COLO668 (cell line): Measurements from ENCODE around the gene MRPS33.
"Not testable (repeated sequence)": the region's sequence is repeated elsewhere in the genome, so short reads cannot be mapped to it uniquely, and the experiment has no call there.

ENCODE experiments used
- DNase-seq: peaks from one replicate; lab custom pipeline; 2025; ENCODE audit not compliant: unreplicated experiment; lab: John Stamatoyannopoulos, UW

Gene MRPS33

GRCh38 chr7:141012696-141013344 is 1.9 kb downstream of the MRPS33 start:
- DNase-seq, result no peak

DNA sequence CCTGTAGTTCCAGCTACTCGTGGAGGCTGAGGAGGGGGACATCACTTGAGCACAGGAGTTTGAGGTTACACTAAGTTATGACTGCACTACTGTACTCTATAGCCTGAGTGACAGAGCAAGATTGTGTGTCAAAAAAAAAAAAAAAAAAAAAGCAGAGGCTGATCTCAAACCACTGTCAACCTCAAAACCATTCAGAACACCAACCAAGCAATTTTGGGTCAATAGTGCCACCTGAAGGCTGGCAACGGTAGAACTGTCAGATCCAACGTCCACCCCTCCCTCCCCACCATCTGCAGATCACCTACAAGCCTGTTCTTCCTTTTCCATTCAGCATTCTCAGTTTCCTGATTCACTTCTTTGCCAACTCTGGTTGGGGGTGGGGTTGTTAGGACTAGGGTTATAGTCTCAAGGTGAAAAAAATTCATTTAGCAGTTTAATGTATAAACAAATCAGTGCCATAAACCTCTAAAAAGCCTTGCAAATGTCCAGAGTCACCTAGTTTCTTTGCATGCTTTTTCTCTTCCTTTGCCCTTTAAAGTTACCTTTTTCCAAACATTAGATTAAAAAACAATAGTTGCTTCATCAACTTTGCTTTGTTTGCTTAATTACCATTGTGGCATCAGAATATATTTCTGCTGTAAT is 2.6 kb downstream of the MRPS33 start:
- peak; percentile 62 for DNase-seq

GRCh38 chr7:141011443-141011842 is 3.3 kb downstream of the MRPS33 start:
- no peak for DNase-seq

DNA sequence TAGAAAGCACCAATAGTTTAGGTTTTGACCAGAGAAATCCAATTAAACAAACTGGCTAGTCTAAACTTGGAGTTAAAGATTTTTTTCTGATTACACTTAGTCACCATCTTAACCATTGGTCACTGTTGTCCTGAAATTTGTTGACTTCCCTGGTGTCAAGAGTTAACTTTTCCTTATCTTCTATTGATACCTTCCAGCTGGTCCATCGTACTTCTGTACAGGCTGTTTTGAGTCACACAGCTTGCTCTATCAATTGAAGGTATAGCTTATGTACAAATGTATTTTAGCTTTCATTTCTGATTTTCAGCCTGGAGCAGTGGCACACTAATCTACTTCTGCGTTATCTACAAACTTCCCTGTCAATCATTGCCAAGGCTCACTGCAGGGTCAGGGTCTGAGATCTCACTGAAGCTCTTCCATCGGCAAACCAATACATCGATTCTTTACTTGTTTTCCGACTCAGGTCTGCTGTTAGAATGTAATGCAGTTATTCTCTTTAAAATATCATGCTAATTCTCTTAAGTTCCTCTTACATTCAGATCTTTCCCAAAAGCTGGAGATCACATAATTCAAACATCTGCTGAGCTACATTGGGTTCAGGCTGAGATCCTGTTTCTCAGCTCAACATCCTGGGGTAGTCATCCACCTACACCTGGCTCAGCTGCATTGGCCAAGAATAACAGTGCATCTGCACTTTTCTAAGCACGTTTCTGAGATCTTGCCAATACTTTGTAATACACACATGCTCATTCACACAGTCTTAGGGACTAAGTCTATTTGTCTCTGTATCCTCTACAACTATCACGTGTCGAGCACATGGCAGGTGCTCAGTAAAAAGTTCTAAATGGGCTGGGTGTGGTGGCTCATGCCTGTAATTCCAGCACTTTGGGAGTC is 11.3 kb downstream of the MRPS33 start:
- no peak for DNase-seq

GRCh38 chr7:141001546-141001945 is 13.2 kb downstream of the MRPS33 start:
- DNase-seq, result no peak

- DNase-seq, result no peak
Observed at GRCh38 chr7:141001122-141001521, 13.6 kb downstream of the MRPS33 start.

- no peak for DNase-seq
Observed at GRCh38 chr7:140998715-140999114, 16.0 kb downstream of the MRPS33 start.

DNA sequence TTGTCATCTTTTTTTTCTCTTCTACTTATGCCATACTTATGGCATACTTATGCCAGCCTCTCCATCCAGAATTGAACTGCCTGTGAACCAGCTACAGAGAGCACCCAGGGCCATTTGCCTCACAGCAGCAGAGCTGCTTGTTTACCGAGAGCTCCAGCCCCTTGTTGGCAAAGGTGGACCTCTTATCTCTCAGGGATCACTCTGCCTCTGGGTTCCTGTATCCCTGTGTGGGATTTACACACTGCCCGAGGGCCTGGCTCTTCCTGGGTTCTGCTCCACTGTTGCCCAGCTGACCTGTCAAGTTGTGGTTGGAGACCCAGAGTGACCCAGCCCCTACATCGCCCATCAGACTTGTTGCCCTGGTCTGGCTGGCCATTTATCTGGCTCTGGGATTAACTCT is 22.3 kb downstream of the MRPS33 start:
- no peak for DNase-seq

- no peak for DNase-seq
Observed at GRCh38 chr7:140990193-140990962, 24.4 kb downstream of the MRPS33 start.

DNA sequence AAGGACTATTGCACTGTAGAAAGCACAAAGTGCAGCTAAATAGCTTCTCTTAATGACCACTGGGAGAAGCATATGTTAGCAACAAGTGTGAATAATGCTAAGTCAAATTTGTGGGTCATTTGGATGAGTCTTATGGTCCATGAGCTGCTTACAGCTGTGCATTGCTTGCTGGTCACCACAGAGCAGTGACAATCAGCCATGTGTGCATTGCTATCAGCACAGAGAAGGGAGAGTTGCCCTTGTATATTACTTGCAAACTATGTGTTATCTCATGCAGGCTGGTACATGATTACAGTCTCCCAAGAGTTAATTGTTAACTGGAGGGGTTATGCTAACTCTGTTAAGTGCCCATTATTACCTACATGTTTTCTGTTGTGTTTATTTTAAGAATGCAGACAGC is 25.7 kb downstream of the MRPS33 start:
- DNase-seq, result no peak

DNA sequence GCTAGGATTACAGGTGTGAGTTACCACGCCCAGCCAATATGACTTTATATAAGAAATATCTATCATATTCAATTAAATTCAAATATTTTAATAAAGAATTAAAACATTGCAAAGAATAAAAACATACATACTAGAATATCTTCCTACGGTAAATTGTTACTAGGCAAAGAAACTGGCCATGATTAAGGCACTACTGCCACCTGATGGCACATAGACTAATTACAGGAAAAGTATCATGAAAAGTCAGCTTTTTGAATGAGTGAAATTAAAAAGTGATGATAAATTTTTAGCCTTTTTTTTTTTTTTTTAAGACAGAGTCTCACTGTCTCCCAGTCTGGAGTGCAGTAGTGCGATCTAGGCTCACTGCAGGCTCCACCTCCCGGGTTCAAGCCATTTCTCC is 30.9 kb downstream of the MRPS33 start:
- no peak for DNase-seq

- DNase-seq, result no peak
Observed at GRCh38 chr7:140982508-140982907, 32.2 kb downstream of the MRPS33 start.

GRCh38 chr7:140981951-140982350 is 32.8 kb downstream of the MRPS33 start:
- no peak for DNase-seq

DNA sequence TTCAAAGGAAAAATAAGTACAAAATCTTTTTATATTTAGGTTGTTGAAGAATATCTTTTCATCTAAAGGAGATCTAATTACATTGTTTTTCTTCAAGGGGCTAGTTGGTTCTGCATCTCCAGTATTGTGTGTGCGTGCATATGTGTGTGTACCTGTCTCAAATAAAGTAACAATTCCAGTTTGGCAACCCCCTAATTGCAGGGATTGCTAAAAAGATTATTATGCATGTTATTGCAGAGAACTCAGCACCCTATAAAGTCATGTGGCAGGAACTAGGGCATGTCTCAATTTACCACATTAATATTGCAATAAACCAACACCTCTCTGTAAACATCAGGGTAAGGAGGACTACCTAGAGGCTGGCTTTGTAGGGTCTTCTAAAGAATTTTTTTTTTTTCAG is 37.0 kb downstream of the MRPS33 start:
- DNase-seq, result no peak

GRCh38 chr7:140972876-140973829 is 41.6 kb downstream of the MRPS33 start:
- DNase-seq, result no peak

DNA sequence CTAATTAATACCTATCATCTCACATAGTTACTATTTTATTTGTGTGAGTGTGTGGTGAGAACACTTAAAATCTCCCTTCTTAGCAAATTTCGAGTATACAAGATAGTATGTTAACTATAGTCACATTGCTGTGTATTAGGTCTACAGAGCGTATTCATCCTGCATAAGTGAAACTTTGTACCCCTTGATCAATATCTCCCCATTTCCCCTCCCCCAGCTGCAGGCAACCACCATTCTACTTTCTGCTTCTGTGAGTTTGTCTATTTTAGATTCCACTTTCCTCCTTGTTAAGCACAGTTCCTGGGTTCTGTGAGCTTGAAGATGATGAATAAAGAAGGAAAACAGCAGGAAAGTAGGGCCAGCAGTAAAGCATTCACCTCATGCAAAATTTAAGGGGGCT is 42.4 kb downstream of the MRPS33 start:
- no peak for DNase-seq

GRCh38 chr7:140967438-140967837 is 47.3 kb downstream of the MRPS33 start:
- DNase-seq, result no peak

DNA sequence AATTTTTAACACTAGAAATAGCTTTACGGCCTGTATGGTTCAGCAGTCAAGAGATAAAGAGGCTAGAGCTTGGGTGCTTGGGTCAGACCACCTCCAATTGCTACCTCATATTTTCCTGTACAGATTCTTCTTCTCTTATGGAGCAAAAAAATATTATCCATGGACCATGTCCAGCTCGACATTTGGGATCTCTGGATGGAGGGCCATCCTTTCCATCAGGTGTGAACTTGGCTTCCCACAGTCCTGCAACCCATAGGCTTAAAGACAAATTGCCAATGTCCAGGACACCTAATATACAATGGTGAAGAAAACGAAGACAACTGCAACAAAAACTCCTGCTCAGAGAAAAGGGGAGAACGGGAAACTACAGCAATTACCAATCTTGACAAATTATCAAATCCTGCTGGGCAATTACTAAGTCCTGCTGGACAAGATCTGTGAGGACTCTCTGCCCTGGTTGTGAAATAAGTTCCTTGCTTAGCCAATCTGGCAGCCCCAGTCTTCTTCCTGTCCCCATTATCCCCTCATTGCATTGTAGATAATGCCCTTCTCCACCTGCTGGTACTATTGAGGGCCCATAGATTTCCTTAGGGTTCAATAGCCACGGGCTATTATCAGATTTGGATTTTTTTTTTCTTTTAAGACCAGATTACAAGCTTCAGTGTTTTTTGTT is 48.1 kb downstream of the MRPS33 start:
- DNase-seq, result no peak

- DNase-seq, result no peak
Observed at GRCh38 chr7:140961117-140961516, 53.6 kb downstream of the MRPS33 start.

GRCh38 chr7:140956997-140957396 is 57.8 kb downstream of the MRPS33 start:
- DNase-seq, result not testable (repeated sequence)
